GM12878 (cell line): ENCODE results near the gene AHR. TPM values are rescaled to one million over a fixed set of nuclear protein-coding genes. Genes with fewer than 3 reads are reported as not detected.

Experiments
- ATAC-seq: fragments of 200-7000 bp; cut with Tn5 transposase; 3 replicates; pipeline ENCODE4 v1.9.1; 2020; ENCODE audit warnings: mild to moderate bottlenecking, moderate library complexity
- BruUV-seq: library from RNA; stranded (reverse); fragments of 400-500 nt; replicated peaks from 2 replicates; lab custom pipeline; 2021; lab: Mats Ljungman, UMichigan
- CTCF ChIA-PET: fragments of 300-600 bp; sonication (Branson Sonifier 250); formaldehyde crosslinking; extraction: SDS; loops from one replicate; lab custom pipeline; 2021; ENCODE audit warnings: inconsistent platforms; lab: Yijun Ruan, JAX
- POLR2A ChIA-PET: fragments of 350-600 bp; formaldehyde crosslinking; extraction: SDS; loops from one replicate; lab custom pipeline; 2021; ENCODE audit warnings: inconsistent platforms; lab: Charles Lee
- RAD21 ChIA-PET: fragments of 300-600 bp; sonication (Branson Sonifier 250); formaldehyde crosslinking; loops from one replicate; lab custom pipeline; 2023; ENCODE audit warnings: antibody characterized with exemption; ENCODE audit not compliant: unreplicated experiment; lab: Charles Lee
- SMC1A ChIA-PET: fragments of 300-600 bp; sonication (Branson Sonifier 250); formaldehyde crosslinking; loops from one replicate; lab custom pipeline; 2023; ENCODE audit not compliant: unreplicated experiment, uncharacterized antibody; lab: Charles Lee
- DNase-seq: peaks from one replicate; pipeline ENCODE4 v3.0.0-alpha.2; 2011; ENCODE audit warnings: low read depth, low spot score
- FAIRE-seq: peaks from 3 replicates; lab custom pipeline; 2011; peaks lifted over from hg19 to GRCh38; lab: Jason Lieb, UNC
- H2AFZ ChIP-seq: 2 replicates; pipeline ENCODE4 v1.6.0; 2011; ENCODE audit warnings: low read depth, low read length, control low read depth; ENCODE audit not compliant: control insufficient read depth
- H3K27ac ChIP-seq: 2 replicates; pipeline ENCODE4 v1.5.1; 2011; ENCODE audit warnings: control low read depth; ENCODE audit not compliant: control insufficient read depth, insufficient read depth
- H3K27me3 ChIP-seq, 2 experiments: replicated peaks in 1 of 2; 2 replicates each; pipeline versions ENCODE4 v1.6.0 to v1.6.1; 2011; ENCODE audit warnings: low read length in 1 of 2; ENCODE audit not compliant: control insufficient read depth in 2 of 2, insufficient read depth in 2 of 2
- H3K36me3 ChIP-seq, 2 experiments: 2 replicates each; pipeline ENCODE4 v1.5.1; 2011; ENCODE audit warnings: low read length in 1 of 2; ENCODE audit not compliant: control insufficient read depth in 2 of 2, insufficient read depth in 2 of 2
- H3K4me1 ChIP-seq: 2 replicates; pipeline ENCODE4 v1.6.1; 2011; ENCODE audit warnings: mild to moderate bottlenecking, low read length, moderate library complexity, mixed read lengths; ENCODE audit not compliant: control insufficient read depth, insufficient read depth
- H3K4me2 ChIP-seq: 2 replicates; pipeline ENCODE4 v1.6.0; 2011; ENCODE audit warnings: control low read depth; ENCODE audit not compliant: control insufficient read depth, insufficient read depth
- H3K4me3 ChIP-seq: fragments of 200-600 bp; sonication (generic); 2 replicates; pipeline ENCODE4 v1.5.1; 2016
- H3K79me2 ChIP-seq: 2 replicates; pipeline ENCODE4 v1.6.0; 2011; ENCODE audit warnings: low read length; ENCODE audit not compliant: control insufficient read depth, insufficient read depth
- H3K9ac ChIP-seq: 2 replicates; pipeline ENCODE4 v1.8.0; 2011; ENCODE audit warnings: low read length, control low read depth, mixed read lengths; ENCODE audit not compliant: control insufficient read depth, insufficient read depth
- H3K9me3 ChIP-seq: replicated peaks from 3 replicates; pipeline ENCODE4 v1.5.1; 2011; ENCODE audit warnings: mild to moderate bottlenecking, low read length; ENCODE audit not compliant: control insufficient read depth, insufficient read depth
- H4K20me1 ChIP-seq: 2 replicates; pipeline ENCODE4 v1.6.0; 2011; ENCODE audit not compliant: control insufficient read depth, insufficient read depth
- BHLHE40 ChIP-seq, 2 experiments: fragments of 450-650 bp in 1 of 2; IDR thresholded peaks; 2 replicates each; pipeline ENCODE4 v1.6.1; 2011 to 2017; ENCODE audit warnings: low read depth in 2 of 2, borderline replicate concordance in 1 of 2, improper control_type of control experiment in 1 of 2, low read length in 1 of 2, mild to moderate bottlenecking in 1 of 2
- CBX5 ChIP-seq: sonication (generic); IDR thresholded peaks from 2 replicates; pipeline ENCODE4 v1.6.1; 2016; ENCODE audit warnings: low read depth, moderate library complexity, mild to moderate bottlenecking, inconsistent platforms
- ESRRA ChIP-seq: IDR thresholded peaks from 2 replicates; pipeline ENCODE4 v1.6.1; 2012; ENCODE audit warnings: mild to moderate bottlenecking, low read length, improper control_type of control experiment
- IKZF2 ChIP-seq, 2 experiments: fragments of 450-650 bp; IDR thresholded peaks; 2 replicates each; pipeline ENCODE4 v1.6.1; 2017; ENCODE audit warnings: mild to moderate bottlenecking in 2 of 2, moderate library complexity in 2 of 2
- MTA2 ChIP-seq: fragments of 450-650 bp; IDR thresholded peaks from 2 replicates; pipeline ENCODE4 v1.6.1; 2016; ENCODE audit warnings: low read depth, mild to moderate bottlenecking, moderate library complexity
- MTA3 ChIP-seq: IDR thresholded peaks from 2 replicates; pipeline ENCODE4 v1.6.1; 2012; ENCODE audit warnings: low read length, inconsistent platforms, borderline replicate concordance
- RELA ChIP-seq: fragments of 450-650 bp; IDR thresholded peaks from 2 replicates; pipeline ENCODE4 v1.8.0; 2014; ENCODE audit warnings: borderline replicate concordance; ENCODE audit not compliant: partially characterized antibody
- SMAD1 ChIP-seq: fragments of 450-650 bp; IDR thresholded peaks from 2 replicates; pipeline ENCODE4 v1.6.1; 2018; ENCODE audit warnings: mild to moderate bottlenecking, low read depth; ENCODE audit not compliant: partially characterized antibody
- SMARCA5 ChIP-seq: fragments of 450-650 bp; IDR thresholded peaks from 2 replicates; pipeline ENCODE4 v1.6.1; 2017; ENCODE audit warnings: mild to moderate bottlenecking
- TBL1XR1 ChIP-seq: IDR thresholded peaks from 2 replicates; pipeline ENCODE4 v1.6.1; 2012; ENCODE audit warnings: low read depth, low read length, improper control_type of control experiment
- WGBS: methylation state at CpG from one replicate; pipeline ENCODE4 v1.1.6; 2016; ENCODE audit warnings: low lambda C conversion rate; ENCODE audit not compliant: insufficient replicate concordance, insufficient coverage; ENCODE audit errors: missing lambda C conversion rate; 5-methylcytosine and 5-hydroxymethylcytosine counted together
- in situ Hi-C: fragments of 300-500 bp; cut with MboI; formaldehyde crosslinking; loops from 9 replicates; pipeline ENCODE4 v1.14.3; 2018; ENCODE audit warnings: mixed read lengths
- intact Hi-C: fragments of 100-400 bp; cut with micrococcal nuclease; formaldehyde crosslinking; loops from one replicate; pipeline ENCODE4 v1.14.2; 2022; ENCODE audit not compliant: unreplicated experiment
- polyA plus RNA-seq, 11 experiments: library from polyadenylated mRNA; depleted of rRNA in 4 of 11; unstranded in 6 of 11; stranded (reverse) in 5 of 11; fragments of >200 nt; fragmentation: Nextera tagmentation in 4 of 11; fragmentation: Illumina TruSeq in 1 of 11; extraction: Ambion mirVana in 4 of 11; extraction: Trizol in 1 of 11; gene quantifications; 1 replicate in 1 of 11; 2 replicates in 10 of 11; pipeline versions ENCODE4 v1.2.1 to v1.2.3, GENCODE V29; 2011 to 2016; ENCODE audit warnings: inconsistent platforms in 2 of 11, missing spikeins in 2 of 11, low read depth in 1 of 11
- total RNA-seq, 4 experiments: library from RNA; depleted of rRNA in 3 of 4; stranded (reverse); fragments of >200 nt in 3 of 4; fragmentation: Illumina TruSeq in 1 of 4; extraction: Trizol in 1 of 4; gene quantifications; 2 replicates each; pipeline versions ENCODE4 v1.2.1 to v1.2.3, GENCODE V29; 2013 to 2021
- TF ChIP-seq, protein P1 (sequence below): fragments of 450-650 bp; IDR thresholded peaks from 2 replicates; pipeline ENCODE4 v1.6.1; 2016; ENCODE audit warnings: mild to moderate bottlenecking
- TF ChIP-seq, protein P2 (sequence below): IDR thresholded peaks from 2 replicates; pipeline ENCODE4 v1.6.1; 2011; ENCODE audit warnings: borderline replicate concordance, low read depth, mild to moderate bottlenecking, moderate library complexity, low read length; ENCODE audit not compliant: insufficient read depth, poor library complexity, severe bottlenecking

Gene AHR
- total and polyA plus RNA-seq, 10 of the 15 experiments (the other 5 are each of a cell fraction or from before 2014, with no cell fraction given) = 1.7 to 16.9 (median 4.5) TPM

DNA sequence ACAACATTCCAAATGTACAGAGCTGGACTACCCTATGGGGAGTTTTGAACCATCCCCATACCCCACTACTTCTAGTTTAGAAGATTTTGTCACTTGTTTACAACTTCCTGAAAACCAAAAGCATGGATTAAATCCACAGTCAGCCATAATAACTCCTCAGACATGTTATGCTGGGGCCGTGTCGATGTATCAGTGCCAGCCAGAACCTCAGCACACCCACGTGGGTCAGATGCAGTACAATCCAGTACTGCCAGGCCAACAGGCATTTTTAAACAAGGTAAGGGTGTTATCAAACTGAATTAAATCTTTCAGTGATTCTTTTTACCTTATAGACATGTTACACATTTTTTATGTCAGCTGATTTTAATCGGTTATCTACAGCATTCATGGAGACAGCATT, 41.5 kb downstream of the AHR start:
- no peak for FAIRE-seq
- Histone ChIP-seq H4K20me1 (no peaks in the 10 kb centered on the region), H3K4me1 (no peaks in the 10 kb centered on the region), H3K27ac (no peak overlapping the region), H3K4me2 (no peak overlapping the region), H2AFZ (no peak overlapping the region)
- intact Hi-C loops = loop anchor here (5.0 kb wide), 1 partner anchor 62 kb away; no protein-coding TSS in a partner anchor
- POLR2A ChIA-PET = no interaction called here
- 71% methylated on average over 4 of the region's 4 CpGs for WGBS
- TF ChIP-seq MTA2 (no peak), RELA (no peak), MTA3 (no peak), TBL1XR1 (no peak), BHLHE40 (IDR thresholded peaks at IDR 0.05; ENCODE audit: borderline replicate concordance in 1 of 2, low read depth in 2 of 2, low read length in 1 of 2) (no peak), SMAD1 (no peak), IKZF2 (IDR thresholded peaks at IDR 0.05) (no peak), SMARCA5 (no peak), CBX5 (no peak), ESRRA (no peak)
- TF ChIP-seq, protein P1, sequence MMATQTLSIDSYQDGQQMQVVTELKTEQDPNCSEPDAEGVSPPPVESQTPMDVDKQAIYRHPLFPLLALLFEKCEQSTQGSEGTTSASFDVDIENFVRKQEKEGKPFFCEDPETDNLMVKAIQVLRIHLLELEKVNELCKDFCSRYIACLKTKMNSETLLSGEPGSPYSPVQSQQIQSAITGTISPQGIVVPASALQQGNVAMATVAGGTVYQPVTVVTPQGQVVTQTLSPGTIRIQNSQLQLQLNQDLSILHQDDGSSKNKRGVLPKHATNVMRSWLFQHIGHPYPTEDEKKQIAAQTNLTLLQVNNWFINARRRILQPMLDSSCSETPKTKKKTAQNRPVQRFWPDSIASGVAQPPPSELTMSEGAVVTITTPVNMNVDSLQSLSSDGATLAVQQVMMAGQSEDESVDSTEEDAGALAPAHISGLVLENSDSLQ = no peak
- TF ChIP-seq, protein P2, sequence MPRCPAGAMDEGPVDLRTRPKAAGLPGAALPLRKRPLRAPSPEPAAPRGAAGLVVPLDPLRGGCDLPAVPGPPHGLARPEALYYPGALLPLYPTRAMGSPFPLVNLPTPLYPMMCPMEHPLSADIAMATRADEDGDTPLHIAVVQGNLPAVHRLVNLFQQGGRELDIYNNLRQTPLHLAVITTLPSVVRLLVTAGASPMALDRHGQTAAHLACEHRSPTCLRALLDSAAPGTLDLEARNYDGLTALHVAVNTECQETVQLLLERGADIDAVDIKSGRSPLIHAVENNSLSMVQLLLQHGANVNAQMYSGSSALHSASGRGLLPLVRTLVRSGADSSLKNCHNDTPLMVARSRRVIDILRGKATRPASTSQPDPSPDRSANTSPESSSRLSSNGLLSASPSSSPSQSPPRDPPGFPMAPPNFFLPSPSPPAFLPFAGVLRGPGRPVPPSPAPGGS = no peak
- TF ChIP-seq, all 136 proteins: peak for 0
- H3K9me3 ChIP-seq = no peaks in the 10 kb centered on the region
- DNase-seq (no peak), ATAC-seq (no peak)
- no peak overlapping the region for H3K4me3 ChIP-seq
- H3K36me3 ChIP-seq = peaks cover 0 to 10% of the 10 kb centered on the region in 2 experiments; a peak in 2 of 4 replicates
- ChIA-PET CTCF (interaction anchor here (1.1 to 1.3 kb wide), 2 partner anchors 11 to 277 kb away, joined by 3 read pairs; no protein-coding TSS in a partner anchor), SMC1A (interaction anchor here (0.6 to 2.0 kb wide), 11 partner anchors 10 to 350 kb away, joined by 3 to 11 read pairs (median 5); no protein-coding TSS in a partner anchor), RAD21 (no interaction called here)
- H3K9ac ChIP-seq = no peak overlapping the region
- in situ Hi-C loops = no loop called here
- no TSS peak for BruUV-seq
- H3K27me3 ChIP-seq = no peaks in the 10 kb centered on the region
- H3K79me2 ChIP-seq = no peaks in the 10 kb centered on the region
